ENCODE measurements around the gene RPL26.

Gene RPL26

GRCh38 chr17:8393470-8394231 lies 10.7 kb upstream of the RPL26 start:
- H3K23ac ChIP-seq (ENCODE audit: low read length) = no peak overlapping the region
- no peaks in the 10 kb centered on the region for H3K36me3 ChIP-seq (ENCODE audit: control insufficient read depth, insufficient read depth, low read length)
- H4K5ac ChIP-seq (ENCODE audit: low read length) = no peak overlapping the region
- no peak overlapping the region for H3K9ac ChIP-seq (ENCODE audit: low read length)
- no peak overlapping the region for H3K4ac ChIP-seq (ENCODE audit: low read depth, low read length)
- H3K4me2 ChIP-seq (ENCODE audit: low read length) = no peak overlapping the region
- no peak overlapping the region for H3K4me3 ChIP-seq (ENCODE audit: low read length)
- no peak overlapping the region for H4K8ac ChIP-seq (ENCODE audit: low read depth, low read length)
- peaks cover 4% of the 10 kb centered on the region for H3K4me1 ChIP-seq (ENCODE audit: control insufficient read depth, low read depth, low read length)
- H3K79me2 ChIP-seq (ENCODE audit: control insufficient read depth, insufficient read depth, low read length) = no peaks in the 10 kb centered on the region
- no peak overlapping the region for H3K27ac ChIP-seq (ENCODE audit: low read depth, low read length)
- no peak overlapping the region for H3K18ac ChIP-seq (ENCODE audit: low read length)
- no peak overlapping the region for H3K56ac ChIP-seq (ENCODE audit: low read length)
- no peak overlapping the region for H2AK5ac ChIP-seq (ENCODE audit: low read length)
- no peak overlapping the region for H2BK5ac ChIP-seq (ENCODE audit: low read length)
- peak; percentile 72 for DNase-seq
- H2BK15ac ChIP-seq (replicated peaks; ENCODE audit: low read depth) = no peak overlapping the region
- H2BK120ac ChIP-seq (ENCODE audit: low read depth, low read length) = no peak overlapping the region
- no CpG with 5 or more reads among the region's 8 CpGs for WGBS (ENCODE audit: extremely low coverage, insufficient coverage, low lambda C conversion rate)
- no peaks in the 10 kb centered on the region for H3K79me1 ChIP-seq (ENCODE audit: low read length)
- H3K27me3 ChIP-seq (ENCODE audit: insufficient read depth, low read length, poor library complexity) = no peaks in the 10 kb centered on the region

GRCh38 chr17:8392674-8393469 lies 9.9 kb upstream of the RPL26 start:
- no peak overlapping the region for H3K27ac ChIP-seq (ENCODE audit: low read depth, low read length)
- no CpG with 5 or more reads among the region's 46 CpGs for WGBS (ENCODE audit: extremely low coverage, insufficient coverage, low lambda C conversion rate)
- DNase-seq = no peak
- H4K5ac ChIP-seq (ENCODE audit: low read length) = no peak overlapping the region
- H3K79me2 ChIP-seq (ENCODE audit: control insufficient read depth, insufficient read depth, low read length) = no peaks in the 10 kb centered on the region
- no peaks in the 10 kb centered on the region for H3K36me3 ChIP-seq (ENCODE audit: control insufficient read depth, insufficient read depth, low read length)
- no peak overlapping the region for H2AK5ac ChIP-seq (ENCODE audit: low read length)
- H3K18ac ChIP-seq (ENCODE audit: low read length) = no peak overlapping the region
- no peak overlapping the region for H3K4ac ChIP-seq (ENCODE audit: low read depth, low read length)
- no peak overlapping the region for H3K9ac ChIP-seq (ENCODE audit: low read length)
- no peak overlapping the region for H3K4me2 ChIP-seq (ENCODE audit: low read length)
- no peaks in the 10 kb centered on the region for H3K79me1 ChIP-seq (ENCODE audit: low read length)
- no peak overlapping the region for H2BK15ac ChIP-seq (replicated peaks; ENCODE audit: low read depth)
- H3K56ac ChIP-seq (ENCODE audit: low read length) = no peak overlapping the region
- peaks cover 4% of the 10 kb centered on the region for H3K4me1 ChIP-seq (ENCODE audit: control insufficient read depth, low read depth, low read length)
- no peak overlapping the region for H3K23ac ChIP-seq (ENCODE audit: low read length)
- no peaks in the 10 kb centered on the region for H3K27me3 ChIP-seq (ENCODE audit: insufficient read depth, low read length, poor library complexity)
- no peak overlapping the region for H3K4me3 ChIP-seq (ENCODE audit: low read length)
- no peak overlapping the region for H2BK5ac ChIP-seq (ENCODE audit: low read length)
- no peak overlapping the region for H4K8ac ChIP-seq (ENCODE audit: low read depth, low read length)
- H2BK120ac ChIP-seq (ENCODE audit: low read depth, low read length) = no peak overlapping the region

- no peaks in the 10 kb centered on the region for H3K79me1 ChIP-seq (ENCODE audit: low read length)
- H3K27me3 ChIP-seq (ENCODE audit: insufficient read depth, low read length, poor library complexity) = no peaks in the 10 kb centered on the region
- DNase-seq = no peak
Observed at GRCh38 chr17:8392274-8392673, 9.3 kb upstream of the RPL26 start.

GRCh38 chr17:8391711-8392110 lies 8.7 kb upstream of the RPL26 start:
- H3K9ac ChIP-seq (ENCODE audit: low read length) = no peak overlapping the region
- H2BK15ac ChIP-seq (replicated peaks; ENCODE audit: low read depth) = no peak overlapping the region
- no peak overlapping the region for H3K4ac ChIP-seq (ENCODE audit: low read depth, low read length)
- peaks cover 7% of the 10 kb centered on the region for H3K4me1 ChIP-seq (ENCODE audit: control insufficient read depth, low read depth, low read length)
- H4K5ac ChIP-seq (ENCODE audit: low read length) = no peak overlapping the region
- H2AK5ac ChIP-seq (ENCODE audit: low read length) = no peak overlapping the region
- H3K23ac ChIP-seq (ENCODE audit: low read length) = no peak overlapping the region
- no peak overlapping the region for H4K8ac ChIP-seq (ENCODE audit: low read depth, low read length)
- H3K27ac ChIP-seq (ENCODE audit: low read depth, low read length) = no peak overlapping the region
- peak; percentile 63 for DNase-seq
- no peak overlapping the region for H2BK5ac ChIP-seq (ENCODE audit: low read length)
- H3K4me3 ChIP-seq (ENCODE audit: low read length) = no peak overlapping the region
- WGBS (ENCODE audit: extremely low coverage, insufficient coverage, low lambda C conversion rate) = no CpG with 5 or more reads among the region's 9 CpGs
- no peak overlapping the region for H3K56ac ChIP-seq (ENCODE audit: low read length)
- H3K18ac ChIP-seq (ENCODE audit: low read length) = peak overlapping the region; percentile 13
- no peak overlapping the region for H3K4me2 ChIP-seq (ENCODE audit: low read length)
- H3K36me3 ChIP-seq (ENCODE audit: control insufficient read depth, insufficient read depth, low read length) = no peaks in the 10 kb centered on the region
- H2BK120ac ChIP-seq (ENCODE audit: low read depth, low read length) = no peak overlapping the region
- no peaks in the 10 kb centered on the region for H3K79me1 ChIP-seq (ENCODE audit: low read length)
- H3K27me3 ChIP-seq (ENCODE audit: insufficient read depth, low read length, poor library complexity) = no peaks in the 10 kb centered on the region
- H3K79me2 ChIP-seq (ENCODE audit: control insufficient read depth, insufficient read depth, low read length) = no peaks in the 10 kb centered on the region

More at GRCh38 chr17:8392274-8392673, 9.3 kb upstream of the RPL26 start:
- H2AK5ac ChIP-seq (ENCODE audit: low read length) = no peak overlapping the region
- peaks cover 7% of the 10 kb centered on the region for H3K4me1 ChIP-seq (ENCODE audit: control insufficient read depth, low read depth, low read length)
- H3K18ac ChIP-seq (ENCODE audit: low read length) = peak overlapping the region; percentile 6
- no peak overlapping the region for H3K23ac ChIP-seq (ENCODE audit: low read length)
- no peaks in the 10 kb centered on the region for H3K36me3 ChIP-seq (ENCODE audit: control insufficient read depth, insufficient read depth, low read length)
- H3K9ac ChIP-seq (ENCODE audit: low read length) = no peak overlapping the region
- no peak overlapping the region for H4K8ac ChIP-seq (ENCODE audit: low read depth, low read length)
- no peak overlapping the region for H3K4me2 ChIP-seq (ENCODE audit: low read length)
- no peak overlapping the region for H2BK5ac ChIP-seq (ENCODE audit: low read length)
- no peaks in the 10 kb centered on the region for H3K79me2 ChIP-seq (ENCODE audit: control insufficient read depth, insufficient read depth, low read length)
- H3K27ac ChIP-seq (ENCODE audit: low read depth, low read length) = no peak overlapping the region
- H4K5ac ChIP-seq (ENCODE audit: low read length) = no peak overlapping the region
- H3K4ac ChIP-seq (ENCODE audit: low read depth, low read length) = no peak overlapping the region
- H3K4me3 ChIP-seq (ENCODE audit: low read length) = no peak overlapping the region
- H2BK15ac ChIP-seq (replicated peaks; ENCODE audit: low read depth) = no peak overlapping the region
- H2BK120ac ChIP-seq (ENCODE audit: low read depth, low read length) = no peak overlapping the region
- WGBS (ENCODE audit: extremely low coverage, insufficient coverage, low lambda C conversion rate) = no CpG with 5 or more reads among the region's 18 CpGs
- no peak overlapping the region for H3K56ac ChIP-seq (ENCODE audit: low read length)

GRCh38 chr17:8387914-8388651 lies 5.1 kb upstream of the RPL26 start:
- Histone ChIP-seq H3K4ac (ENCODE audit: low read depth, low read length) (no peak overlapping the region), H3K56ac (ENCODE audit: low read length) (peak overlapping the region; percentile 17), H3K79me2 (ENCODE audit: control insufficient read depth, insufficient read depth, low read length) (no peaks in the 10 kb centered on the region), H3K9ac (ENCODE audit: low read length) (no peak overlapping the region), H3K23ac (ENCODE audit: low read length) (no peak overlapping the region), H2AK5ac (ENCODE audit: low read length) (no peak overlapping the region), H3K4me2 (ENCODE audit: low read length) (no peak overlapping the region), H3K36me3 (ENCODE audit: control insufficient read depth, insufficient read depth, low read length) (no peaks in the 10 kb centered on the region), H2BK120ac (ENCODE audit: low read depth, low read length) (no peak overlapping the region), H3K4me1 (ENCODE audit: control insufficient read depth, low read depth, low read length) (peaks cover 13% of the 10 kb centered on the region), H3K4me3 (ENCODE audit: low read length) (no peak overlapping the region), H3K18ac (ENCODE audit: low read length) (no peak overlapping the region), H3K79me1 (ENCODE audit: low read length) (no peaks in the 10 kb centered on the region), H4K8ac (ENCODE audit: low read depth, low read length) (no peak overlapping the region), H3K27ac (ENCODE audit: low read depth, low read length) (no peak overlapping the region), H3K27me3 (ENCODE audit: insufficient read depth, low read length, poor library complexity) (no peaks in the 10 kb centered on the region), H2BK15ac (replicated peaks; ENCODE audit: low read depth) (no peak overlapping the region), H4K5ac (ENCODE audit: low read length) (no peak overlapping the region), H2BK5ac (ENCODE audit: low read length) (peak overlapping the region; percentile 51)
- no CpG with 5 or more reads among the region's 7 CpGs for WGBS (ENCODE audit: extremely low coverage, insufficient coverage, low lambda C conversion rate)
- DNase-seq = no peak

Data from mesendoderm (in vitro differentiated cells).